K562 (cell line): ENCODE results near the gene YEATS2. TPM values are rescaled to one million over a fixed set of nuclear protein-coding genes. Genes with fewer than 3 reads are reported as not detected.

Experiments
- ATAC-seq: fragments of 200-7000 bp; cut with Tn5 transposase; 3 replicates; pipeline ENCODE4 v1.9.1; 2020; ENCODE audit warnings: moderate library complexity
- BruUV-seq: library from RNA; stranded (reverse); fragments of 400-500 nt; replicated peaks from 2 replicates; lab custom pipeline; 2021; lab: Mats Ljungman, UMichigan
- CTCF ChIA-PET: fragments of 300-600 bp; formaldehyde crosslinking; extraction: SDS; loops from one replicate; lab custom pipeline; 2021; ENCODE audit warnings: low intra/inter-chr PET ratio; lab: Yijun Ruan, JAX
- POLR2A ChIA-PET: fragments of 300-600, 350-650 bp; sonication (Branson Sonifier 250); formaldehyde crosslinking; extraction: SDS; loops from one replicate; lab custom pipeline; 2021; ENCODE audit warnings: antibody characterized with exemption, inconsistent platforms; lab: Yijun Ruan, JAX
- DNase-seq, 4 experiments: peaks; one replicate each; pipeline versions ENCODE4 v3.0.0 to v3.0.0-alpha.2; 2011 to 2018; ENCODE audit warnings: low spot score in 3 of 4, mixed read lengths in 3 of 4; ENCODE audit errors: extremely low read depth in 1 of 4
- FAIRE-seq: peaks from 2 replicates; lab custom pipeline; 2011; peaks lifted over from hg19 to GRCh38; lab: Jason Lieb, UNC
- H2AFZ ChIP-seq: 2 replicates; pipeline ENCODE4 v1.6.0; 2011; ENCODE audit warnings: low read depth, low read length, control low read depth, inconsistent platforms
- H3K27ac ChIP-seq: fragments of 200-600 bp; 3 replicates; pipeline ENCODE4 v1.8.0; 2011; ENCODE audit warnings: low read depth, mild to moderate bottlenecking, control low read depth, inconsistent platforms, low read length, moderate library complexity, mixed read lengths; ENCODE audit errors: extremely low read depth
- H3K27me3 ChIP-seq, 2 experiments: fragments of 300-600 bp in 1 of 2; 2 replicates in 1 of 2; 3 replicates in 1 of 2; pipeline versions ENCODE4 v1.6.0 to v1.8.0; 2011; ENCODE audit warnings: inconsistent platforms in 2 of 2, low read length in 2 of 2, mild to moderate bottlenecking in 1 of 2, mixed read lengths in 1 of 2, moderate library complexity in 1 of 2; ENCODE audit not compliant: control insufficient read depth in 2 of 2, insufficient read depth in 2 of 2
- H3K36me3 ChIP-seq: fragments of 300-600 bp; 3 replicates; pipeline ENCODE4 v1.8.0; 2011; ENCODE audit warnings: mild to moderate bottlenecking, low read length, inconsistent platforms; ENCODE audit not compliant: control insufficient read depth, insufficient read depth
- H3K4me1 ChIP-seq, 2 experiments: fragments of 200-600 bp in 1 of 2; replicated peaks in 1 of 2; 2 replicates in 1 of 2; 3 replicates in 1 of 2; pipeline versions ENCODE4 v1.5.1 to v1.8.0; 2011; ENCODE audit warnings: inconsistent platforms in 2 of 2, low read length in 2 of 2, mild to moderate bottlenecking in 1 of 2, mixed read lengths in 1 of 2, moderate library complexity in 1 of 2; ENCODE audit not compliant: control insufficient read depth in 2 of 2, insufficient read depth in 2 of 2
- H3K4me2 ChIP-seq: 2 replicates; pipeline ENCODE4 v1.6.1; 2011; ENCODE audit warnings: low read length, control low read depth, inconsistent platforms, mixed read lengths; ENCODE audit not compliant: insufficient read depth
- H3K4me3 ChIP-seq: fragments of 200-600 bp; sonication (generic), shearing (Covaris generic); 2 replicates; pipeline ENCODE4 v1.5.1; 2016; ENCODE audit warnings: control low read depth, inconsistent platforms
- H3K79me2 ChIP-seq: fragments of 200-600 bp; 3 replicates; pipeline ENCODE4 v1.8.0; 2011; ENCODE audit warnings: low read length, inconsistent platforms; ENCODE audit not compliant: control insufficient read depth, insufficient read depth
- H3K9ac ChIP-seq, 2 experiments: 2 replicates each; pipeline versions ENCODE4 v1.6.0 to v1.6.1; 2011; ENCODE audit warnings: low read depth in 2 of 2, low read length in 2 of 2, control low read depth in 1 of 2, inconsistent platforms in 1 of 2, mild to moderate bottlenecking in 1 of 2, mixed read lengths in 1 of 2; ENCODE audit not compliant: insufficient read depth in 1 of 2
- H3K9me1 ChIP-seq: one replicate; pipeline ENCODE4 v1.6.0; 2011; ENCODE audit warnings: inconsistent platforms, mild to moderate bottlenecking, low read length, moderate library complexity; ENCODE audit not compliant: control insufficient read depth, insufficient read depth
- H3K9me3 ChIP-seq: replicated peaks from 2 replicates; pipeline ENCODE4 v1.5.1; 2011; ENCODE audit warnings: low read depth, low read length, inconsistent platforms; ENCODE audit not compliant: control insufficient read depth, insufficient read depth
- H4K20me1 ChIP-seq: replicated peaks from 2 replicates; pipeline ENCODE4 v1.6.1; 2011; ENCODE audit warnings: low read length, inconsistent platforms, mixed read lengths; ENCODE audit not compliant: control insufficient read depth, insufficient read depth
- BACH1 ChIP-seq: fragments of 200-800 bp; sonication (Bioruptor generic); IDR thresholded peaks from 2 replicates; pipeline ENCODE4 v1.6.1; 2016; ENCODE audit warnings: missing genetic modification characterization, missing compliant biosample characterization
- POLR2G ChIP-seq: fragments of 200-400 bp; formaldehyde crosslinking; IDR thresholded peaks from 2 replicates; pipeline ENCODE4 v1.6.1; 2017; ENCODE audit warnings: low read depth, mild to moderate bottlenecking, antibody characterized with exemption, low read length, moderate library complexity
- PTBP1 ChIP-seq: fragments of 200-400 bp; formaldehyde crosslinking; IDR thresholded peaks from 2 replicates; pipeline ENCODE4 v1.6.1; 2017; ENCODE audit warnings: low read depth, low read length
- SMARCA4 ChIP-seq: fragments of 450-650 bp; IDR thresholded peaks from 2 replicates; pipeline ENCODE4 v1.6.1; 2016
- TCF7 ChIP-seq: sonication (generic); IDR thresholded peaks from 2 replicates; pipeline ENCODE4 v1.6.1; 2016; ENCODE audit warnings: antibody characterized with exemption, borderline replicate concordance
- WGBS: fragments of 100-300 bp; shearing (Covaris generic); methylation state at CpG from one replicate; pipeline ENCODE4 v1.1.6; 2016; ENCODE audit warnings: low coverage, mixed read lengths; ENCODE audit not compliant: insufficient coverage; ENCODE audit errors: missing lambda C conversion rate; 5-methylcytosine and 5-hydroxymethylcytosine counted together
- in situ Hi-C: fragments of 300-500 bp; cut with MboI; formaldehyde crosslinking; loops from 4 replicates; pipeline ENCODE4 v1.15.0; 2018; ENCODE audit warnings: inconsistent platforms, mixed read lengths
- intact Hi-C: fragments of 100-400 bp; cut with micrococcal nuclease; formaldehyde crosslinking; loops from 2 replicates; pipeline ENCODE4 v1.14.2; 2022
- polyA plus RNA-seq, 8 experiments: library from polyadenylated mRNA; depleted of rRNA in 4 of 8; stranded (reverse) in 5 of 8; unstranded in 3 of 8; fragments of >200 nt; fragmentation: Nextera tagmentation in 2 of 8; fragmentation: Illumina TruSeq in 1 of 8; extraction: Ambion mirVana in 2 of 8; extraction: Trizol in 1 of 8; gene quantifications; 2 replicates each; pipeline versions ENCODE4 v1.2.1 to v1.2.3, GENCODE V29; 2011 to 2014; ENCODE audit warnings: inconsistent platforms in 1 of 8, missing spikeins in 1 of 8
- total RNA-seq, 7 experiments: library from RNA; depleted of rRNA in 6 of 7; stranded (reverse); fragments of >200 nt in 6 of 7; fragmentation: Illumina TruSeq in 2 of 7; extraction: Trizol in 2 of 7; gene quantifications; 2 replicates each; pipeline versions ENCODE4 v1.2.1 to v1.2.3, GENCODE V29; 2011 to 2021; ENCODE audit warnings: low replicate concordance in 1 of 7

The YEATS2 gene
- total and polyA plus RNA-seq, 9 of the 15 experiments (the other 6 are each of a cell fraction or from before 2014, with no cell fraction given) = 1.8 to 35.2 (median 19.0) TPM

- H3K9me3 ChIP-seq = no peaks in the 10 kb centered on the region
- no TSS peak for BruUV-seq
- intact Hi-C loops = no loop called here
- H3K4me2 ChIP-seq = no peak overlapping the region
- ChIA-PET CTCF (no interaction called here), POLR2A (interaction anchor here (0.6 to 1.0 kb wide), 3 partner anchors 16 to 680 kb away, joined by 3 read pairs; no protein-coding TSS in a partner anchor)
- FAIRE-seq = no peak
- no peak for TF ChIP-seq BACH1 (tag)
- TF ChIP-seq TCF7 = no peak
- H3K27me3 ChIP-seq = no peaks in the 10 kb centered on the region
- peak overlapping the region in 1 of 2 experiments; percentile 52; a peak in 1 of 4 replicates for H3K9ac ChIP-seq
- H3K9me1 ChIP-seq = peaks cover 5% of the 10 kb centered on the region
- H3K79me2 ChIP-seq = no peaks in the 10 kb centered on the region
- no peak overlapping the region for H2AFZ ChIP-seq
- H3K4me3 ChIP-seq = no peak overlapping the region
- peaks cover 0 to 4% of the 10 kb centered on the region in 2 experiments; a peak in 2 of 5 replicates for H3K4me1 ChIP-seq
- DNase-seq = no peak
- no peaks in the 10 kb centered on the region for H4K20me1 ChIP-seq
- H3K36me3 ChIP-seq = peaks cover 6% of the 10 kb centered on the region; the same call in 2 of the 3 replicates
- H3K27ac ChIP-seq = no peak overlapping the region
- ATAC-seq = no peak
- WGBS = 74% methylated on average over 11 of the region's 12 CpGs
- in situ Hi-C loops = no loop called here
Measured at GRCh38 chr3:183815951-183816475, 118.4 kb downstream of the YEATS2 start.

- in situ Hi-C loops = no loop called here
Measured at GRCh38 chr3:183816681-183817510, 119.3 kb downstream of the YEATS2 start.

More at GRCh38 chr3:183816681-183817510, 119.3 kb downstream of the YEATS2 start:
- FAIRE-seq (no peak), DNase-seq (no peak), ATAC-seq (no peak)
- Histone ChIP-seq H4K20me1 (no peaks in the 10 kb centered on the region), H3K4me1 (peaks cover 0 to 4% of the 10 kb centered on the region in 2 experiments; a peak in 2 of 5 replicates), H3K79me2 (no peaks in the 10 kb centered on the region), H3K9ac (0 out of 4 replicates have a peak overlapping the region, but pooled peaks of 1 of the 2 experiments have one; percentile 56), H3K4me3 (no peak overlapping the region), H3K9me3 (no peaks in the 10 kb centered on the region), H3K9me1 (peaks cover 5% of the 10 kb centered on the region), H2AFZ (no peak overlapping the region), H3K36me3 (no peaks in the 10 kb centered on the region), H3K4me2 (no peak overlapping the region), H3K27ac (no peak overlapping the region), H3K27me3 (no peaks in the 10 kb centered on the region)
- ChIA-PET POLR2A (interaction anchor here (1.0 kb wide), 1 partner anchor 43 kb away, joined by 3 read pairs; no protein-coding TSS in a partner anchor), CTCF (no interaction called here)
- TF ChIP-seq POLR2G = peak; percentile 49; the same call in 1 of the 2 replicates
- no peak for TF ChIP-seq PTBP1
- TF ChIP-seq SMARCA4 = no peak
- no TSS peak for BruUV-seq
- intact Hi-C loops = no loop called here
- 74% methylated on average over 19 of the region's 20 CpGs for WGBS
